GM12891 (cell line): ENCODE data around the gene ZNF711.

Source experiments
- PAX5 ChIP-seq: IDR thresholded peaks from 2 replicates; pipeline ENCODE4 v1.6.1; 2011; ENCODE audit warnings: low read length, moderate library complexity, mild to moderate bottlenecking; ENCODE audit not compliant: insufficient read depth, severe bottlenecking
- POLR2A ChIP-seq: IDR thresholded peaks from 2 replicates; pipeline ENCODE4 v1.6.1; 2011; ENCODE audit warnings: low read depth, low read length, control low read depth
- POLR2AphosphoS5 ChIP-seq: IDR thresholded peaks from 2 replicates; pipeline ENCODE4 v1.6.1; 2011; ENCODE audit warnings: low read depth, low read length, control low read depth
- SPI1 ChIP-seq: IDR thresholded peaks from 2 replicates; pipeline ENCODE4 v1.6.1; 2011; ENCODE audit warnings: low read depth, low read length, control low read depth
- TAF1 ChIP-seq: IDR thresholded peaks from 2 replicates; pipeline ENCODE4 v1.6.1; 2011; ENCODE audit warnings: low read depth, low read length, control low read depth

- TF ChIP-seq POLR2A (no peak), POLR2AphosphoS5 (no peak), TAF1 (no peak), SPI1 (no peak), PAX5 (no peak)
Observed at GRCh38 chrX:85303544-85303943, 59.8 kb downstream of the ZNF711 start.
